OCI-LY3 (cell line): ENCODE results near the gene OTOGL.
"Not testable (repeated sequence)": the region's sequence is repeated elsewhere in the genome, so short reads cannot be mapped to it uniquely, and the experiment has no call there.

Experiments used
- CTCF ChIP-seq: fragments of 200-600, 300-600 bp; sonication (generic); IDR thresholded peaks from 2 replicates; pipeline ENCODE4 v1.5.1; 2014; ENCODE audit warnings: antibody characterized with exemption, low read length, low read depth
- EZH2phosphoT487 ChIP-seq: fragments of 200-600 bp; shearing (Covaris generic); IDR thresholded peaks from 2 replicates; pipeline ENCODE4 v1.6.1; 2018; ENCODE audit warnings: antibody characterized with exemption, mixed run types, low read depth

GRCh38 chr12:80218925-80219324 is 119.6 kb downstream of the OTOGL start:
- not testable (repeated sequence) for TF ChIP-seq CTCF, EZH2phosphoT487
